Measurements from ENCODE around the gene NR2F1-AS1. TPM values are rescaled to one million over a fixed set of nuclear protein-coding genes. Genes with fewer than 3 reads are reported as not detected.

NR2F1-AS1 gene
- total RNA-seq, 1 experiment from 2014 or later, result 27.0 TPM

- no peak for TF ChIP-seq TCF7L2 (IDR thresholded peaks at IDR 0.05; ENCODE audit: low read depth, low read length)
- no peak for TF ChIP-seq REST (IDR thresholded peaks at IDR 0.05; ENCODE audit: insufficient read depth in 1 of 2, low read depth in 2 of 2, low read length in 1 of 2)
- no peak for TF ChIP-seq POLR2AphosphoS5 (IDR thresholded peaks at IDR 0.05; ENCODE audit: low read depth, low read length)
- intact Hi-C loops (cut with micrococcal nuclease; ENCODE audit: unreplicated experiment), result no loop called here
- ChIA-PET CTCF (no interaction called here), POLR2A (no interaction called here)
- no peak overlapping the region for H3K27ac ChIP-seq (ENCODE audit: low read length)
- no peak for DNase-seq (ENCODE audit: low read depth, low spot score)
- H3K27me3 ChIP-seq (ENCODE audit: control insufficient read depth, insufficient read depth, low read length), result no peaks in the 10 kb centered on the region
- H3K36me3 ChIP-seq (ENCODE audit: control insufficient read depth, insufficient read depth, low read length), result peaks cover 2% of the 10 kb centered on the region; the same call in 1 of the 2 replicates
- no peak for ATAC-seq
- H3K4me1 ChIP-seq (ENCODE audit: control insufficient read depth, insufficient read depth, low read length), result no peaks in the 10 kb centered on the region; the same call in 1 of the 2 replicates
- no peak overlapping the region for H3K4me3 ChIP-seq (ENCODE audit: low read depth in 2 of 2, low read length in 2 of 2)
- peaks cover 5% of the 10 kb centered on the region; the same call in 1 of the 2 replicates for H3K9me3 ChIP-seq (ENCODE audit: control insufficient read depth, insufficient read depth, low read depth, low read length)
- in situ Hi-C loops (cut with HindIII; ENCODE audit: low pct_unique_long_range_greater_than_20kb, low sequenced_read_pairs), result no loop called here
- no TSS peak for BruUV-seq (replicated peaks)
Observed at GRCh38 chr5:93517828-93518227, 63.2 kb downstream of the NR2F1-AS1 start.

GRCh38 chr5:93513298-93513697 is 67.7 kb downstream of the NR2F1-AS1 start:
- H3K27ac ChIP-seq (ENCODE audit: low read length), result no peak overlapping the region
- intact Hi-C loops (cut with micrococcal nuclease; ENCODE audit: unreplicated experiment), result no loop called here
- H3K4me3 ChIP-seq (ENCODE audit: low read depth in 2 of 2, low read length in 2 of 2), result no peak overlapping the region
- H3K4me1 ChIP-seq (ENCODE audit: control insufficient read depth, insufficient read depth, low read length), result no peaks in the 10 kb centered on the region; the same call in 1 of the 2 replicates
- ChIA-PET CTCF (no interaction called here), POLR2A (no interaction called here)
- no peak for TF ChIP-seq REST (IDR thresholded peaks at IDR 0.05; ENCODE audit: insufficient read depth in 1 of 2, low read depth in 2 of 2, low read length in 1 of 2)
- no peak for TF ChIP-seq SIN3A (IDR thresholded peaks at IDR 0.05; ENCODE audit: borderline replicate concordance, insufficient read depth, low read depth, low read length)
- TF ChIP-seq CTCF (IDR thresholded peaks at IDR 0.05), result no peak
- TF ChIP-seq POLR2AphosphoS5 (IDR thresholded peaks at IDR 0.05; ENCODE audit: low read depth, low read length), result no peak
- no peak for TF ChIP-seq TCF7L2 (IDR thresholded peaks at IDR 0.05; ENCODE audit: low read depth, low read length)
- in situ Hi-C loops (cut with HindIII; ENCODE audit: low pct_unique_long_range_greater_than_20kb, low sequenced_read_pairs), result no loop called here
- DNase-seq (ENCODE audit: low read depth, low spot score), result no peak
- no peak for ATAC-seq
- BruUV-seq (replicated peaks), result no TSS peak
- no peaks in the 10 kb centered on the region for H3K27me3 ChIP-seq (ENCODE audit: control insufficient read depth, insufficient read depth, low read length)
- H3K9me3 ChIP-seq (ENCODE audit: control insufficient read depth, insufficient read depth, low read depth, low read length), result no peaks in the 10 kb centered on the region
- H3K36me3 ChIP-seq (ENCODE audit: control insufficient read depth, insufficient read depth, low read length), result no peaks in the 10 kb centered on the region

All from Panc1 (cell line).